GM18873 (cell line): Measurements from ENCODE around the gene PYGB.
"Not testable (repeated sequence)": the region's sequence is repeated elsewhere in the genome, so short reads cannot be mapped to it uniquely, and the experiment has no call there.

Experiments
- ATAC-seq: cut with Tn5 transposase; IDR thresholded peaks from one replicate; pipeline ENCODE4 v1.9.1; 2021; ENCODE audit warnings: mild to moderate bottlenecking, moderate library complexity, moderate number of reproducible peaks; ENCODE audit not compliant: unreplicated experiment, low FRiP score

The PYGB gene

DNA sequence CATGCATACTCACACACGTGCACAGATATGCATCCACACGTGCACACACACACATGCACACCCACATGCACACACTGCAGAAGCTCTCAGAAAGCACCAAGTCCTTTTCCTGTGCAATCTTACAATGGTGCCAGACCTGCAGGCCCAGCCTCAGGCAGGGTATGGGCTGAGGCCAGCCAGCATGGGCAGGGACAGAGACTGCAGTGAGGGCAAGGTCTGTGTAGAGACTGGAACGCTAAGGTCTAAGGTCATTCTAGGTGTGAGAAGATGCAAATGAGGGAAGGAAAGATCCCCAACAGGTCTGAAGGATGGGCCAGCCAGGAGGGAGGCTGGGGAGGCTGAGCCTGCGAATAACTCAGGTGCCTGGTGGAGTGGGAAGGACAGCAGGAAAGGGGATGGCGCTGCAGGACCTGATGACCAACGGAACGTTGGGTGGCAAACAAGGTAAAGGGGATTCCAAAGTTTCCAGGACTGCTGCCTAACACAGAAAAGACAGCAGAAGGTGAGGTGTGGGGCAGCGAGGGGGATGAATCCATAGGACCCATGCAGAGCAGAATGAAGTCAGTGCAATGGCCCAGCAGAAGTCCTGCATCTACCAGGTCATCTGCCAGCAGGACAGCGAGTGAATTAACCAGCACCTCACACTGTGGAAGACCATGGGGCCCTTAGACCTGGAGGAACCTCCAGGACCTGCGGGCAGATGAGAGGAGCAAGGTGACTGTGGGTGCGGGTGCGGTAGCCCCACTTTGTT is 75.8 kb downstream of the PYGB start:
- ATAC-seq: no peak

DNA sequence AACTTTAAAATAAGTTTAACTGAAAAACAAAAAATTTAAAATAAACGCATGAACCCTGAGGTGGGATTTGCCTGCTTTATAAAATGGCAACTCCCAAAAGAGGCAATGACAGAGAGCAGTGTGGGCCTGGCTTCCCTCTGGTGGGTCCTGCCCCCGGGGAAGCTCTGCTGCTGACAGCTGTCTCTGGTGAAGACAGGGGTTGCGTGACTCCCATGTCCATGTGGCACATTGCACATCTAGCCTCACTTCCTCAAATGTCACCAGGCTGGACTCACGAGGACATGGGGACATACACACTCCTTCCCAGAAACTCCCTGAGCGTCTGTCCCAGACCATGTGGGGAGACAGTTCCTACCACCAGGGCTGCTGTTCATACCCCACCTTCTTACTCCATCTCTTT is 76.5 kb downstream of the PYGB start:
- no peak for ATAC-seq

- ATAC-seq: no peak
Measured at GRCh38 chr20:25325073-25325472, 77.2 kb downstream of the PYGB start.

DNA sequence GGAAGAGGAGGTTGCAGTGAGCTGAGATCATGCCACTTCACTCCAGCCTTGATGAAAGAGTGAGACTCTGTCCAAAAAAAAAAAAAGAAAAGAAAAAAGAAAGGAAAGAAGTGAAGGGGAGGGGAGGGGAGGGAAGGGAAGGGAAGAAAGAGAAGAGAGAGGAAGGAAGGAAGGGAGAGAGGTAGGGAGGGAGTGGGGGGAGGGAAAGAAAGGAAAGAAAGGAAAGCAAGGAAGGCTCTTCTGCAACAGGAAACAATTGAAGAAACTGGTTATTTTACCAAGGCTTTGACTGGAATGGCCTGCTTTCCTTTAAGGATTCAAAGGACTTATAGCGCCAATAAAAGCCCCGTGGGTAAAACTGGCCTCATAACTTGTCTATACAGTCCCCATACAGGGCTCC is 78.1 kb downstream of the PYGB start:
- no peak for ATAC-seq

DNA sequence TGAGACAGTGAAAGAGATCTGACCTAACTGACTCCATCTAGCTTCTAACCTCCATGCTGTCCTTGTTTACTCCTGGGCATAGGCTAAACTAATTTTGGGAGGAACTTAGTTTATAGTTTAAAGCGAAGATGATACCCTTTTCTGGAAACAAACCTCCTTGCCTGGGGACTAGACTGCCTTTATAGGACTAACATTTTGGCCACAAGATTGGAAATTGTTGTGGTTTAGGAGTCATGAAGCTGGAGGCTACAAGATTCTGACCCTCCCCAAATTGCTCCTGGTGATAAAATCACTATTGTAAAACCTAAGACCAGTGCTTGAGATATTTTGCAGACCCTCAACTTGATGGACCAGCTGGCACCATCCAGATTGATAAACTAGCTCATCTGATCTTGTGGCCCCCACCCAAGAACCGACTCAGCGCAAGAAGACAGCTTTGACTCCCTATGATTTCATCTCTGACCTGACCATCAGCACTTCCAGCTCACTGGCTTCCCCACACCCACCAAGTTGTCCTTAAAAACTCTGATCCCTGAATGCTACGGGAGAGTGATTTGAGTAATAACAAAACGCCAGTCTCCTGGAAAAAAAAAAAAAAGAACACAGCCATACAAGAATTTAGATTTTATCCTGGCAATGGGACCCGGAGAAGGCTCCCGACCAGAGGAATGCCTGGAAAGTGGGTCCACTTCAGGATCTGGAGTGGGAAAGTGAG is 79.8 kb downstream of the PYGB start:
- no peak for ATAC-seq

DNA sequence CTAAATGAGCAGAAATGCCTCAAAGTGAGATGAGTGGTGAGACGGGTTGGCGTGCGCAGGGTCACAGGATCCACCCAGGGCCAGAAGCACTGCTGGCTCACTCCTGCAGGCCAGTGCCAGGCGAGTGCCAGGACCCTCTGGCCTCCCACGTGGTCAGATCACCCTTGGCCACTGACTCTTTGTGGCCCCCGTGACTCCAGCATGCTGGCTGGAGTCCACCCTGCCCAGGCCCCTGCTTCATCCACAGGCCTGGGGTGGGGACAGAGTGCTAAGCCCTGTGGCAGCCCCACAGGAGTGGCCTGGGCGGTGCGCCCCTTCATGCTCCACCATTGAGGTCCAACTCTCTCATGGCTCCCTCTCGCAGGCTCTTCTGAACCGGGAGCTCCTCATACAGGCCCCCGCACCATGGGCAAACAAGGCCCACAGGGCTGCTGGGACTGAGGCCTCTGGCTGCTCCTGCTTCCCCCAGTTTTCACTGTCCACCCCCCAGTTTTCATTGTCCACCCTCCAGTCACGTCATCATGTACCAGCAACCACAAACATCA is 81.1 kb downstream of the PYGB start:
- ATAC-seq: no peak

DNA sequence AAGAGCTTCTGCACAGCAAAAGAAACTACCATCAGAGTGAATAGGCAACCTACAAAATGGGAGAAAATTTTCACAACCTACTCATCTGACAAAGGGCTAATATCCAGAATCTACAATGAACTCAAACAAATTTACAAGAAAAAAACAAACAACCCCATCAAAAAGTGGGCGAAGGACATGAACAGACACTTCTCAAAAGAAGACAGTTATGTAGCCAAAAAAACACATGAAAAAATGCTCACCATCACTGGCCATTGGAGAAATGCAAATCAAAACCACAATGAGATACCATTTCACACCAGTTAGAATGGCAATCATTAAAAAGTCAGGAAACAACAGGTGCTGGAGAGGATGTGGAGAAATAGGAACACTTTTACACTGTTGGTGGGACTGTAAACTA is 87.1 kb downstream of the PYGB start:
- ATAC-seq: not testable (repeated sequence)

GRCh38 chr20:25336561-25337422 is 88.9 kb downstream of the PYGB start:
- no peak for ATAC-seq

DNA sequence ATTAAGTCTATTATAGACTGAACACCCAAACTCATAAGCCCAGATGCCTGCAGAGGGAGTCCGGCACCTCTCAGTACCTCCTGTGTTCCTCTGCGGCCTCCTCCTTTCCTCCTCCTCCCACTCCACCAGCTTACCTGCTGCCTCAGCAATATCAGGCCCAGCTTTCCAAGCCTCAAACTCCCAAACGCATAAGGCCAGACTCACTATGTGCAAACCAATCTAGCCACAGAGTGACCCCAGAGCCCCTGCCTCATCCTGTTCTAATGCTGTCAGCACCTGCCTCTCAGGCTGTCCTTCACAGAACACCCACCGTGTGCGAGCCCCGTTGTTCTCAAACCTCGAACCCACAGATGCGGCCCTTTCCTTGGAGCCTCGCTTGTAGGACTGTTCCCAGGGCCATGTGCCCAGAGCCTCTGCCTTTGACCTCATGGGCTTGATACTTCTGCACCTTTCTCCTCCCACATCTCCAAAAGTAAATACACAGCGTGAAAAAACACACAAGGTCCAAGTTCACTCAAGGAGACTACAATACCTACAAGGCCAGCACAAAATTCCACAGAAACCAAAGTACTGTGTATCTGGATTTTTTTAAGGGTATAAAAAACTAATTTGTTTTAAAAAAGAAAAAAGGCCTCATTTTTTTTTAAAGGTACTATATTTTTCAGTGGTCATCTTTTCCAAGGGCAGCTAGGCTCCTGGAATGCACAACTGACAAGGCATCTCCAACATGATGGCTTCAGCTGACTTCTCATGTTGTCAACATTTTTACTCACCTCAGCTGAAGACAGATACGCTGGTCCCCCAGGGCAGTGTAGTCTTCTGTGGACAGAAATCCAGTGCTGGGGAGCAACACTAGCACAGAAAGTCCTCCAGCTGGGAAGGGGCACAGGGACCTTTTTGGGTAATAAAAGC is 90.5 kb downstream of the PYGB start:
- ATAC-seq: no peak

DNA sequence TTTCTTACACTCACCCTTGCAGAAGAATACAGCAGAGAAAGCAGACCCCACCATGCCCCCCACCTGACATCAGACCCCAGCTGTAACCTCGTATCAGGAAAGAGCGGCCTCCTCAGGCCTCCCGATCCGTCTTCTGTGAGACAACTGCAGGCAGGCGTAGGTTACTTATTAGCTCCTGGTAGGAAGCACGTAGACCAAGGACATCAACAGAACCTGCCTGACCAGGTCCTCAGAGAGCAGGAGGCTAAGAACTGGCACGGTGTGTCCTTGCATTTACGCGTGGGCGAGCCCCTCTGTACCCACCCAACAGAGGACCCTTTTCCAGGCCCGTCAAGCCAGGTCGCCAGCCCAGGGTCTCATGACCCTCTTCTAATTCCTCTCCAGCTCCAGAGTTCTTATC is 91.7 kb downstream of the PYGB start:
- no peak for ATAC-seq

- no peak for ATAC-seq
Measured at GRCh38 chr20:25340380-25340779, 92.5 kb downstream of the PYGB start.

- no peak for ATAC-seq
Measured at GRCh38 chr20:25341716-25342680, 94.1 kb downstream of the PYGB start.

GRCh38 chr20:25344634-25345033 is 96.7 kb downstream of the PYGB start:
- no peak for ATAC-seq

GRCh38 chr20:25345721-25346120 is 97.8 kb downstream of the PYGB start:
- no peak for ATAC-seq

- no peak for ATAC-seq
Measured at GRCh38 chr20:25346349-25346748, 98.5 kb downstream of the PYGB start.
